GM21825 (cell line): Measurements from ENCODE around the gene PRAME.
"Not testable (repeated sequence)": the region's sequence is repeated elsewhere in the genome, so short reads cannot be mapped to it uniquely, and the experiment has no call there.

Experiments
- ATAC-seq: cut with Tn5 transposase; IDR thresholded peaks from one replicate; pipeline ENCODE4 v1.9.1; 2021; ENCODE audit warnings: mild to moderate bottlenecking, moderate library complexity; ENCODE audit not compliant: unreplicated experiment

PRAME gene, protein sequence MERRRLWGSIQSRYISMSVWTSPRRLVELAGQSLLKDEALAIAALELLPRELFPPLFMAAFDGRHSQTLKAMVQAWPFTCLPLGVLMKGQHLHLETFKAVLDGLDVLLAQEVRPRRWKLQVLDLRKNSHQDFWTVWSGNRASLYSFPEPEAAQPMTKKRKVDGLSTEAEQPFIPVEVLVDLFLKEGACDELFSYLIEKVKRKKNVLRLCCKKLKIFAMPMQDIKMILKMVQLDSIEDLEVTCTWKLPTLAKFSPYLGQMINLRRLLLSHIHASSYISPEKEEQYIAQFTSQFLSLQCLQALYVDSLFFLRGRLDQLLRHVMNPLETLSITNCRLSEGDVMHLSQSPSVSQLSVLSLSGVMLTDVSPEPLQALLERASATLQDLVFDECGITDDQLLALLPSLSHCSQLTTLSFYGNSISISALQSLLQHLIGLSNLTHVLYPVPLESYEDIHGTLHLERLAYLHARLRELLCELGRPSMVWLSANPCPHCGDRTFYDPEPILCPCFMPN

DNA sequence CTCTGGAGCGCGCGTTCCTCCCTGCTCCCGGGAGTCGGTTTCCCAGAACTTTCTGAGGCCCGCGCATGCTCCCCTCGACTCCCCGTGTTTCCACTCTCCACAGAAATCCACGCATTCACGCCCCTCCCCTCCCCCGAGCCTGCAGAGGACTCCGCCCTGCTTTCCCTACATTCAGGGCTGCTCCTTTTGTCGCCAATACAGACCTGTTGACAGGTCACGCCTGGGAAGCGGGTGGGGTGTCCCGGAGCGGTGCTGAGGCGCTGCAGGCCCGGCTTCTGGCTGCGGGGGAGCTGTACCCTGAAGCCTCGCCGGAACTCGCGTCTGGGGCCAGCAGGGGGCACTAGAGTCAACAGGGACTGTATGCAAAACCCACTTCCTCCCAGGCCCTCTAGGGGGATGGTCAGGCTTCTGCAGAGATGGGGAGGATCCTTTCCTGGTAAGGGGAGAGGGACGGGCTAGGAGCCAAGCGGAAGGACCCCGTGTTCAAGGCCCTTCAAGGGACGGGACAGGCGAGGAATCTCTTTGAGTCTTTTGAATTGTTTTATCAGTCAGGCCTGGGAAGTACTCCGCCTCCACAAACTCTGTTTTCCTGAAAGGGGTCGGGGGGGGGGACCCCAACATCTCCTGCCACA is at the start of gene PRAME:
Gene PRAME, minus strand, starts transcription at position 294 of the 632 bp plus-strand sequence. CDS start 2,433 bp downstream, outside the sequence.
- ATAC-seq: no peak

DNA sequence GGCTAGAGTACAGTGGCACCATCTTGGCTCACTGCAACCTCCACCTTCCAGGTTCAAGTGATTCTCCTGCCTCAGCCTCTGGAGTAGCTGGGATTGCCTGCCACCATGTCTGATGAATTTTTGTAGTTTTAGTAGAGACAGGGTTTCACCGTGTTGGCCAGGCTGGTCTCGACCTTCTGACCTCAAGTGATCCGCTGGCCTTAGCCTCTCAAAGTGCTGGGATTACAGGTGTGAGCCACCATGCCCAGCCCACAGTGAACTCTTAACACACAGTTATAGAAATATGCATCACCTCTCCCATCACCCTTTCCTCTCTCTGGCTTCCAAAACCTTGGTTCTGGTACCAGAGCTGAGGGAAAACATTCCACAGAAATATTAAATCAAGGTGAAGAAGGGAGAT is 49.0 kb upstream of the PRAME start:
- not testable (repeated sequence) for ATAC-seq

DNA sequence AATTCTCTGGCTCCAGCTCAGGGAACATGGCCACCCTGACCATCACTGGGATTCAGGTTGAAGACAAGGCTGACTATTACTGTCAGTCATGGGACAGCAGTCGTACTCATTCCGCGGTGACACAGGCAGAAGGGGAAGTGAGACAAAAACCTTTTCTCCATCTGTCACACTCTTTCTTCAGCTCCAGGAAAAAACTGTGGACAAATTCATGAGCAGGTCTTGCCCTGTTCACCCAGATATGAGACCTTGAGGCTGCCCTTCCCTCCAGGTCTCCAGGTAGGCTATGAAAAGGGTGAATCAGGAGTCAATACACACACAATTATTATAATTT is 46.0 kb upstream of the PRAME start:
- ATAC-seq: no peak

DNA sequence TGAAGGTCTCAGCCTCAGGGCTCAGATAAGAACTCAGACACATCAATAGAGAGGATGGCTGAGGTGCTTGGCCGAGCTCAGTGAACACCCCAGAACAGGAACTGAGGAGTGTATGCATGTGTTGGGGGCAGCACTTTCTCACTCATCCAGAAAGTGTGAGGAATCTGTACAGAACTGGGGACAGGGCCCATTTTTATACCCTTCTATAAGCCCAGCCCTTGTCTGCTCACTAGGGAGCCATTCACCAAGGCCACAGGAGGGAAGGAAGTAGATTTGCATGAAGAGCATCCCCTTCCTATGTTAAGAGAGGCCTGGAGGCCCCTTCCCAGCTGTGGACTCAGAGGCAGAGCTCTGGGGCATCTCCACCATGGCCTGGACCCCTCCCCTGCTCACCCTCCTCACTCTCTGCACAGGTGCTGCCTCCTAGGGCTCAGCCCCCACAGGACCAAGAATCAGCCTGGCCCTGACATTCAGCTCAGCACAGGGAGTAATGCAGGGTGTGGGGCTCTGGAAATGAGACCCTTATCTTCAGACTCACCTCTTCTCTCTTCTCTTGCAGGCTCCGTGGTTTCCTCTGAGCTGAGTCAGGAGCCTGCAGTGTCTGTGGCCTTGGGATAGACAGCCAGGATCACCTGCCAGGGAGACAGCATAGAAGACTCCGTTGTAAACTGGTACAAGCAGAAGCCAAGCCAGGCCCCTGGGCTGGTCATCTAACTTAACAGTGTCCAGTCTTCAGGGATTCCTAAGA is 45.4 kb upstream of the PRAME start:
- ATAC-seq: no peak

DNA sequence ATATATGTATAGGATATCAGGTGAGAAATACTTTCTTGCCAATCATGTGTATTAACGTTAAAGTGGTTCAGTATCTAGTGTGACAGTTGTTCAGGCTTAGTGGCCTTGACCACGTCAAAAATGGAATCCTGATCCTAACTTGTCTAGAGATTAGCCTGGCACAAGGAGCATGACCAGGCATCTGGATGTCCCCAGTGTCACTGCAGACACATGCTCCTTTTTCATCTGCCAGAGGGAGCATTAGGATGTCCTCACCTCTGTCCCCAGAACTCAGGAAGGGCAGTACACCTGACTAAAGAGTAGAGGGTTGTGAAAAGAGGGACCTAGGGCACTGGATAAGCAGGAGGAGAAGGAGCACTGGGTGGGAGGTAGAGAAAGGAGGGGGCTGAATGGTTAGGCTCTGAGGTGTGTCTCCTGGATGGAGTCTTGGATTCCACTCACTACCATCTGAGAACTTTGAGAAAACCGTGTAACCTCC is 44.4 kb upstream of the PRAME start:
- no peak for ATAC-seq

DNA sequence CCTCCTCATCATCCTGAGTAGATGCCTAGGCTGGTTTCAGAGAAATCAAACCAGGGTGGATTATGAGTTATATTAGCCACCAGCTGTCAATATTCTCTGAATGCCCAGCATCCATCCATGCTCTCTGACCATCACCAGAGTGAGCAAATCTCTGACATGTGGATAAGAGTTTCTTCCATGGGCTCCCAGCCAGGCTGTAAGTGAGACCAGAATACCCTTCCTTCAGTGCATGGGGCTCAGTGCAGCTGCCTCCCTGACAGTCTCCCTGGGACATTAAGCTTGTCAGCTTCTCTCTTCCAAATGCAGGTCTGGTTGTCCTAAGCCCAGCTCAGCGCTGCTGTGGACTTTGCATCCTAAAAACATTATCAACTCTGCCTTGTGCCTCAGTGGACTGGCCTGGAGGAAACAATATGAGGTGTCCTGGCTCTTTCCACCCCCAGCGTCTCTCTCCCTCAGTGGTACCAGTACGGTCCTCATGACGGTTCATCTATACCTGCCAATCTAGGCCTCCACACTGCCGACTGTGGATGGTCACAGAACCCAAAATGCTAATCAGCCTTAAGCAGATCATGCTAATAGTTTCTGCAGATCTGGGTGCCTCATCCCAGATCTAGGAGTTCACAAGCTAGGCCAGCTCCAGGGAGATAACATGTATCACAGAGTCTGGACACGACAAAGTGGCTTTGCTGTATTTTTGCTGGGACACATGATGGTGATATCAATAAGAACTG is 41.6 kb upstream of the PRAME start:
- no peak for ATAC-seq

DNA sequence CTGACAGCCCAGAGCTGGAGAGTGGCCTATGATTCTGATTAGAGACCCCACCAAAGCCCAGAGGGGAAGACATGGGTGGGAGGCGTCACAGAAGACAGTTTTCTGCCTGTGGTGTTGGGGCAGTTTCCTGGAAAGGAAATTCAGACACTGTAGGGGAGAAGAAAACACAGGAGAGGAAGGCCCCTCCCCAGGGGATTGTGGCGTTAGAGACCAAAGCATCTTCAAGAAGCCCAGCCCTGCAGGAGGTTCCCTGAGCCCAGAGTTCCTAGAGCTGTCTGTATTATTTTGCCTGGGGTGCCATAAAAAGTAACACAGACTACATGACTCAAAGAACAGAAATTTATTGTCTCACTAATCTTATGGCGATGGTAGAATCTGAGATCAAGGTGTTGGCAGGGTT is 40.2 kb upstream of the PRAME start:
- ATAC-seq: no peak

DNA sequence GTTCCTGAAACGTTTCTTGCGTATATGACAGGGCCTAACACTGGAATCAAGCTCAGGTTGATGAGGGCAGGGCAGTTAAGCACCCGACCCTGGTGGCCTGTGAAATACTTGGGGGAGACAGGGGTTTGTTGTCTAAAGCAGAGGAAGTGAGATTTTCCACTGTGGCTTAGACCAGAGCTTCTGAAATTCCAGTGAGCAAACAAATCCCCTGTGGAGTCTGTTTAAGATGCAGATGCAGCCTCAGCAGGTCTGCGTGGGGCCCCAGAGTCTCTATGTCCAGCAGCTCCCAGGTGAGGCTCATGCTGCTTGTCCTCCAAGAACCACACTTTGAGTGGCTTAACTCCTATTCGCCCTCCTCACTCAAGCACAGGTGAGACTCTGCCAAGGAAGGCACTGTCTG is 39.1 kb upstream of the PRAME start:
- ATAC-seq: no peak

DNA sequence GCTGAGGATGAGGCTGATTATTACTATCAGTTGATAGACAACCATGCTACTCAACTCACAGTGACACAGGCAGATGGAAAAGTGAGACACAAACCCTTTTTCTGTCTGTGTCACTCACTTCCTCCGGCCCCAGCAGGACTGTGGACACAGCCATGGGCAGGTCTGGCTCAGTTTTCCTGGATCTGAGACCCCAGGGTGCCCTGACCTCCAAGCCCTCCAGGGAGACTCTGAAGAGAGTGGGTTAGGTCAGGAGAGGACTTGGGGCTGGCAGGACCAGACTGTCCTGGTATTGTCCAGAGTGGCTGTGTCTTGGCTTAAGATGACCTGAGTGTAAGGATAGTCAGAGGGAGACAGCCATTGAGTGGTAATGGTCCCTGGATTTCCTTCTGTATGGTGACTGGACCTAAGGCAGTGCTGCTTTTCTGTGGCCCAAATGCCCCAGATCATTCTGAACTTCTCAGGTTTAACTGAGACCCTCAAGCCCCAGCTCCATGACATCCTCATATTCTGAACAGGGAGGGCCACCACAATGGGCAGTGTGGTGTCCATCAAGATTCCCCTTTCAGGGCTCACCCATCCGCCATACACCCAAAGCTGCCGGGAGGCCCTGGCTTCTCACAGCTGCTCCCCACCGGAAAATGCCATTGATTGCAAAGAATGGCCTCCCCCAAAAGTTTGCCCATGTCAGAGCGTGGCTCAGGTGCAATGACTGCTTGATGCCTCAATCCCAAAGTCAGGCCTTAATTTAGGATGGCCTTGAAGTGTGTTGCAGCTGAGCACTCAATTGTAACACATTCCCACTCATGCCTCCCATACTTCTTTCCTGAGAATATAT is 36.2 kb upstream of the PRAME start:
- no peak for ATAC-seq

DNA sequence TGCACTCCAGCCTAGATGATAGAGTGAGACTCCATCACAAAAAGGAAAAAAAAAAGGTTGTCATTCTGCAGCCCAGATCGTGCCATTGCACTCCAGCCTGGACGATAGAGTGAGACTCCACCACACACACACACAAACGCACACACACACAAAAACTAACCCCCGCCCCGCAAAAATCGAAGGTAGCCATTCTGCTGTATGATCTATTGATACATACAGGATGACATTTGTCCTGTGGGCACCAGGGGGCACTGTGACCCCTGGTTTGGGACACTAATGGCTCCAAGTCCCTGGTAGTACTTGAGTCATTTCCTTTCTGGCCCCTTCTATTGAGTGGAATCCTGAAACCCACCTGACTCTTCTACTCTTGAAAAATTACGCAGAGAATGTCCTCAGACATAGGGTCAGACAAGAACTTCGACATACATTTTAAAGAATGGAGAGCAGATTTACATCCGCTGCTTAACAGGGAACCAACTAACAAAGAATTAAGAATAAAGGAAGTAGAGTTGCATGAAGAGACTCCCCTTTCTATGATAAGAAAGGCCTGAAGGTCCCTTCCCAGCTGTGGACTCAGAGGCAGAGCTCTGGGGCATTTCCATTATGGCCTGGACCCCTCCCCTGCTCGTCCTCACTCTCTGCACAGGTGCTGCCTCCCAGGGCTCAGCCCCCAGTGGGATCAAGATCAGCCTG is 35.0 kb upstream of the PRAME start:
- no peak for ATAC-seq

DNA sequence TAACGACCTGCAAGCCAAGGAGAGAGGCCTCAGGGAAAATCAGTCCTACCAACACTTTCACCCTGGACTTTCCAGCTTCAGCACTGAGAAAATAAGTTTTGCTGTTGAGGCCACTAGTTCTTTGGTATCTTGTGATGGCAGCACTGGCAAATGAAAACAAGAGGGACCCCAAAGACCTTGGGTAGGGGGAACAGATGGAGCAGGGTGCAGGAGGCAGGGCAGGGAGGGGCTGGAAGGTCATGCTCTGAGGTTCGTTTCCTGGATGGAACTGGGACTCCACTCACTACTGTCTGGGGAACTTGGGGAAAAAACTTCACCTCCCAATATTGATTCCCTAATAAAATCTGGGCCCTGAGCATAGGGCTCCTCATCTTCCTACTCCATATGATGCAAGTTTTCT is 34.2 kb upstream of the PRAME start:
- no peak for ATAC-seq

DNA sequence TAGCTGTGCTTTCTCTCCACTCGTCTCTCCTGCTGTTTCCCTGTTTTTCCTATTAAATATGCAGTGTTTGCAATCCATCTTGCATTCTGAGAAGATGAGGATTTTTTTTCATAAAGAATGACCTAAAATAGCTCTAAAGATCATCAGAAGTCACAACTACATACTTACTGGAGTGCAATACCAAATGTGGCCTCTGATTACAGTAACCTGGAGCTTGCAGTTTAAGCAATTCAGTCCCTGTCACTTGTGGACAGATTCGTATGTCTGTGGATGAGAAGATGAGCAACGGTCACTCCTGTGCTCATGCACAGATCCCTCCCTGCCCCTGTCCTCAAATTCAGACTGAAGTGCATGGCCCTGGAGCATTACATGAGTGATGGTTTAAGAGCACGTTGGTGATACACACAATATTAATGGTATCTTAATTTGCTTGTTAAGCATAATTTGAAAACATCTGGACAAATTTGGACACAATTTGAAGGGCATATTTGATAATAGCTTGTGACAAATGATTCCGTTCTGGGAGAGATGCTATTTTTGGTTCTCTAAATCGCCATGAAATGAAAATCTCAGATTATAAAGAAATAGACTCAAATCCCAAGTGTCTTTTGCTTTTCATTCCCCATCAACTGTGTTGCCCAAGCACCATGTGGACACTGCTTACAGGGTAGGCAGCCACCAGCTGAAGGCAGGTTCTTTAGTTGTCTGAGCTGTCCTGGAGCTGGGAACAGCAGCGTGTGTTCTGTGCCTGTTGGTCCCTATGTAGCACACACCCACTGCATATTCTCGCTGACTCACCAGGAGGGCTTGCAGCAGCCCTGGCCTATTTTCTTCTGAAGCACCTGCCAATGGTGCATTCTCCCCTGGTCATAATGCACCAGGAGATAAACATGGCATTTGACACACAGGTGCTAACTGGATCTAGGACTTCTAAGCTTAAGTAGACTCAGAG is 32.6 kb upstream of the PRAME start:
- no peak for ATAC-seq

DNA sequence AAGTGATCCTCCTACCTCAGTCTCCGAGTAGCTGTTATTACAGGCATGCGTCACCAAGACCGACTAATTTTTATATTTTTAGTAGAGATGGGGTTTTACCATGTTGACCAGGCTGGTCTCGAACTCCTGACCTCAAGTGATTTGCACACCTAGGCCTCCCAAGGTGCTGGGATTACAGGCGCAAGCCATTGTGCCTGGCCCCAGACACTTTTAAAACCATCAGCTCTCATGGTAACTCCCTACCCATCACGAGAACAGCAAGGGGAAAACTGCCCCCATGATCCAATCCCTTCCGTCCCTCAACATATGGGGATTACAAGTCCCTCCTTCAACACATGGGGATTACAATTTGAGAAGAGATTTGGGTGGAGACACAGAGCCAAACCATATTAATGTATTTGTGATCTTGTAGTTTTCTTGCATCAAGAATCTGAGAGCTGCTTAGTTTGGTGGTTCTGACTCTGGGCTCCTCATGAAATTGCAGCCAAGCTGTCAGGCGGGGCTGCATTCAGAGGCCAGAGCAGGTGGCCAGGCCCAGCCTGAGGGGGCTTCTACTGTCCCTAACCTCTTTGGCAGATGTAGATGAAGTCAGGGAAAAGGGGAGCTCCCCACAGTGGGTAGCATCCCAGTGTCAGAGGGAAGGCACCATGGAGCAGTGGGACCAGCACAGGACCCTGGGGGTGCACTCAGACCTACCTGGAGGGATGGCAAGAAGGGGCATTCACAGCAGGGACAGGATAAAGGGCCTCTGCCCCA is 31.2 kb upstream of the PRAME start:
- ATAC-seq: no peak

DNA sequence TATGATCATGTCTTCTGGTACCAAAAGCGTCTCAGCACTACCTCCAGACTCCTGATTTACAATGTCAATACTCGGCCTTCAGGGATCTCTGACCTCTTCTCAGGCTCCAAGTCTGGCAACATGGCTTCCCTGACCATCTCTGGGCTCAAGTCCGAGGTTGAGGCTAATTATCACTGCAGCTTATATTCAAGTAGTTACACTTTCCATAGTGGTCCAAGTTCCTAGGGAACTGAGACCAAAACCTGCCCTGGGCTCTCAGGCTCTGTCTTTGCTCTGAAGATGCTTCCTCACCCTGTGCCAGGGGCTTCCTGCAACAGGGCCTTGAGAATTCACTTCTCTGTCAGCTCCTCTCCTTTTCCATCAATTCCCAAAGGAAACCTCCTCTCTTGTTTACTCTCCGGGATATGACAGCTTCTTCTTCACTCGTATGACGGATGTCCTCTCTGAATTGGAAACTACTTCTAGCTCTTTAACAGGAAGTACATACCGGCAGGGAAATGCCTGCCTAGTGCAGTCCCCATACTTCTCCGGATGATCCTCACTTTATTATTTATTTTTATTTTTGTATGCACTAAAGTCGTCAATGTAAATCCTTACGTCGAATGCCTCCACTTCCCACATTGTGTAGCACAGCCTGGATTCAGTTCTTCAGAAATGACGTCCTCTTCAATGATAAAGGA is 29.6 kb upstream of the PRAME start:
- ATAC-seq: no peak

DNA sequence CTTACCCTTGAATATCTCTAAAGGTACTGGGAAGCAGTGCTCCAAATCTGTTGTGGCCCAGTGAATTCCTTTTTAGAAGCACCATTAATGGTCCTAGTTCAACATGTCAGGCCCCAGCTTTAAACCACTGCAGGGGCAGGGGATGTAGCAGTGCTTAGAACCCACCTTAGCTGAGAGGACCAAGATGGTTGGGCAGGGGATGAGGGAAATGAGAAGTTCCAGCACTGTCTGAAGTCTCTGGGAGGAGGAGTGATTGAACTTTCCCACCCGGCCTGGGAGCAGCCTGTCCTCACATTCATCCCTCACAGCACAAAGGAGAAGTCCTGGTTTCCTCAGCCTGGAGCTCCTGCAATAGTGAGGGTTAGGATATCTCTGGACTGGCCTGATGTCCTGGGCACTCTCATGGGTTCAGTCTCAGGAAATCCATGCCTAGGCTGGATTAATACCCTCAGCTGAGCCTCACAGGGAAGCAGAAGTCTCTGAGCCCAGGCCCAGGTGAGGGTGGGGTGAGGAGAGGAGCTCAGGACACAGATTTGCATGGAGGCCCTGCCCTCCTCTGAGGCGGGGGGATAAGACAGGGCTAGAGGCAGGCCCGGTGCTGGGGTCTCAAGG is 28.6 kb upstream of the PRAME start:
- ATAC-seq: no peak

DNA sequence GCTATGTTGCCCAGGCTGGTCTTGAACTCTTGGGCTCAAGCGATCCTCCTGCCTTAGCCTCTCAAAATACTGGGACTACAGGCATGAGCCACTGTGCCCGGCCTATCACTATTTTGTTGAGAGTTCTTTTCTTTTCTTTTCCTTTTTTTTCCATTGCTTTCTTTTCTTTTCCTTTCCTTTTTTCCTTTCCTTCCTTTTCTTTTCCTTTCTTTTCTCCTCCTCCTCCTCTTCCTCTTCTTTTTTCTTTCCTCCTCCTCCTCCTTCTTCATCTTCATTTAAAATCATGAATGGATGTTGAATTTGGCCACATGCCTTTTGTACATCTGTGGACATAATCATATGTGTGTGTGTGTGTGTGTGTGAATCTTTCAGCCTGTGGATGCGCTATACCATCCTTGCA is 25.7 kb upstream of the PRAME start:
- ATAC-seq: no peak

DNA sequence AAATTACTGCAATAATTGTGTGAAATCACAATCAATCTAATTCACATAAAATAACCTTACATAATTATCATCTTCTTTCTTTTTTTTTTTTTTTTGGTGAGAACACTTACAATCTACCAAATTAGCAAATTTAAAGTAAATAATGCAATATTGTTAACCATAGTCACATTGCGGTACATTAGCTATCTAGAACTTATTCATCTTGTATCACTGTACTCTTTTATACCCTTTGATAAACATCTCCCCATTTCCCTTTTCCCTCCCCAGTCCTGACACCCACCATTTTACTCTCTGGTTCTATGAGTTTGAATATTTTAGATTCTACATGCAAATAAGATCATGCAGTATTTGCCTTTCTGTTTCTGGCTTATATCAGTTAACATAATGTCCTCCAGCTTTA is 24.0 kb upstream of the PRAME start:
- no peak for ATAC-seq
